HG02840 (cell line): Measurements from ENCODE around the gene AFAP1L1.

Experiments used
- ATAC-seq: cut with Tn5 transposase; IDR thresholded peaks from one replicate; pipeline ENCODE4 v1.9.1; 2021; ENCODE audit warnings: mild to moderate bottlenecking, moderate library complexity, moderate number of reproducible peaks; ENCODE audit not compliant: unreplicated experiment, low FRiP score

AFAP1L1 gene

DNA sequence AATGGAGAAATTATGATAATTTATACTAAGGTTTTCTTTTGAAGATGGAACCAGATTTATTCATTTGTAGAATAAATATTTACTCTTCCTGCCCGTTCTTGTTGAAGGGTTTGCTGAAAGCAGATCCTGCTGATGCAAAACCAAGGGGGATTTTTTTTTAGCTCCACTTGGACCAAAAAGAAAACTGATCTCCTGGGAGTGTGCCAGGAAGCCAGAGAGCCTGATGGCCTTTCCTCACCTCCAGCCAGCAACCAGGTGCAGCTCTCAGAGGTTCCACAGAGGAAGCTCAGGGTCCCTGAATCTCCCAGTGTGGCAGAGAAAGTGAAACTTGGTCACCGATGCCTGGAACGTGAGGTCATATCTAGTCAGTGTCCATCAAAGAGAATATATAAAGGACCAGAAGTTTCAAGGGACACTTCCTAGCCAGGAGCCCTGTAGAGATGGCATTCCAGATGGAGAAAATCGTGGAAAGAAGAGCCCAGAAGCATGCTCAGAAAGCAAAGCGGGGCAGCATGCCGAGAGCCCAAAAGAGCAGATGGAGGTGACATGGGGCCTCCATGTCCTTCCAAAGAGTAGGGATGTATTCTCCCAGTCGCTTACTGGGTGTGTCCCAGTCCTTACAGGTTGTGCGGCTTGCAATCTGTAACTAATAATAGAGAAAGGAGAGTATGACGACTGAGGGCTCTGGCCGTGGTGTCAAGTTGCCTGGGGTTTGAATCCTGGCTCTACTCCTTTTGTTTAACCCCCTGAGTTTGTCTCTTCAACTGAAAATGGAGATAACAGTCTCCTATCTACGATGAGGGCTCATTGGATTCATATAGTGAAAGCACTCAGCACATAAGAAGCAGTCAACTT, 12.2 kb downstream of the AFAP1L1 start:
- no peak for ATAC-seq

DNA sequence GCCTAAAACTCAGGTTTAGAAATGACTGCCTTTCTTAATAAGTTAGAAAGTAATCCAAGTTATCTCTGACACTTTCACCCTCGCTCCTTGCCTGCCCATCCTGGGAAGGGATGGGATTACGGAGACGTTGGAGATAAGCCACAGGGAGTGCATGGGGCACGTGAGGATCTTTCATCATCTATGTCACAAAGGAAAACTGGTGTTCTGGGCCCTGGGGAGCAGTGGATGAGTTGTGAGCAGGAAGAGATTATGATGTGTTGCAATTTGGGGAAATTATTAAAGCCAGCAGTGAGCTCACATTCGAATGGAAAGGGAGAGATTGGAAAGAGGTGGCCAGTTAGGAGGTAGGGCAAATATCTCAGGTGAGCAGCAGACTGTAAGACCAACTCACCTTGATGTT, 12.8 kb downstream of the AFAP1L1 start:
- ATAC-seq, result no peak

DNA sequence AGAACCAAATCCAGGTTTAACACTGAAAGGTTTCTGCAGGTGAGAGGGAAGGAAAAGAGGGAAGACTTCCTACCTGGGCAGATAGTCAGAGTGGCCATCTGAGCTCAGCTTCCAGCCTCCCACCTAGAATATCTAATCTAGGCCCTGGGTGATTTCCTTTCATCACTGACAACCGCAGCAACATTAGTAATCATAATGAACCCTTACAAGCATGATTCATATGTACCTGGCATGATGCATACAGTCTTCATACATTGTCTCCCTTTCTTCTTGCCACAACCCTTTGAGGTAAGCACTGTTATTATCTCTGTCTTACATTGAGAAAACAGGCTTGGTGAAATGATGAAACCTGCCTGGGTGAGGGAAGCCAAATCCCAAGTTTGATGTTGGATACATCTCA, 13.5 kb downstream of the AFAP1L1 start:
- no peak for ATAC-seq

DNA sequence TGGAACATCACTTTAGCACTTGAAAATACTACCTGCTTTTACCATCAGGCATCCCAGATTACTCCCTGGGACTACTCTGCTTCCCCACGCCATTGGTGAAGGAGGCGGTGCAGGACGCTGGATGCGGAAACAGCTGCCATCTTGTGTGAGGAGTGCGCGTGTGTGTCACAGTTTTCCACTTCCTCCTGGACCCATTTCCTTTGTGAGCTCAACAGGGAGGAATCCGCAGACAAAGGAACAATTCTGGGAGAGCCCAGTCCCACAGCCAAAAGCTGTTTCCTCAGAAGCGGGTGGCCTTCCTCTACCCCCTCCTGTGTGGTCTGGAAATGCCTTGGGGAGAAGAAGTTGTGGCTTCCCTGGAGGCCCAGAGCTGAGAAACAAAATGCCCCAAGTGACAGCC, 16.8 kb downstream of the AFAP1L1 start:
- ATAC-seq, result no peak

DNA sequence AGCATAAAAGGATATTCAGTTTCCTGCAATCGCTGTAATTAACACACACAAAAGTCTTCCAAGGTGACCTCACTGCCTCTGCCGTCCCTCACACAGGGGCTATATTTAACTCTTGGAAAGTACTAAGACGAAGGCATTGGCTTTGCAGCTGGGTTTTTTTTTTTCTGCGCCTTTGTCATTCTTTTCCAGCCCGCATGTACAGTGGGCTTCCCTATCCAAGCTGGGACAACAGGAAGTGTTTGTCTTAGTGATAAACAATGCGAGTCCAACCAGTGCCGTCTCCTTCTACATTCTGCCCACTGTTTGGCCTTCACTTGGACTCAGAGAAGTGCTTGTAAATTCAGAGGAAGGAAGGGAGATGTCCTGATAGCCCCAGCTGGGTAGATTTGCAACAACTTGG, 17.6 kb downstream of the AFAP1L1 start:
- no peak for ATAC-seq

DNA sequence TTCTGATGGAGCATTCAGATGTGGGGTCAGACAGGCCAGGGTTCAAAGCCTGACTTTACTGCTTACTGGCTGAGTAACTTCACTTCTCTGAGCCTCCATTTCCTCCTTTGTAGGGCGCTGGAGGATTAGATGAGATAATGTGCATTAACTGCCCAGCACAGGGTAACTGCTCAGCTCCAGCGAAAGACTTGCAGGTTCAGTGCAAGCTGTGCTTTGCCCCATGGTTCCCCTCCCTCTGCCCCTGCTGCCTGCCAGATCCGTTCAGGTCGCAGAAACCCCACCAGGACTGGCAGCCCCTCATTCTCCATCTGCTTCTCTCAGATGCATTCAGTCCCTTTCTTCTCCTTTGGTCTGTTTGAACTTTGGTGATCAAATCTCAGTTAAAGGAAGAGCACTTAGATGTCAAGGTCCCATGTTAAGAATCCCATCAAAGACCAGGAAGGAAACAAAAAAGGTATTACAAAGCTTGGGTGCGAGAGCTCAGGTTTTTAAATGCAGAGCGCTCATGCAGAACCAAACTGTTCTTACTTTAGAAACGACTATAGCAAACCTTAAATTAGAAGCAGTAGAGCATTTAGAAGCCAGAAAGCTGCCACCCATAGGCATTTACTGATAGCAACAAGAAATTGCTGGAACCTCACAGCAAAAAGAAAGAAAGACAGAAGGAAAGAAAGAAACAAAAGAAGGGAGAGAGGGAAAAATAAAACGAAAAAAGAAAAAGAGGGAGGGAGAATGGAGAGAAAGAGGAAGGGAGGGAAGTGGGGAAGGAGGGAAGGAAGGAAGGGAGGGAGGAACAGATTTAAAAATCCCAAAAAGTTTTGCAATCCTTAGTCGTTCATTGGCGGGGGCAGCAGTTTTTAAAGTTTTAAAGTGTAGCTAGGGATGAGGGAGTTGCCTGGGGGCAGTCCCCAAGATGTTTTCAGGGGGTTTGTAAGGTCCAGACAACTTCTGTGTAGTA, 23.5 kb downstream of the AFAP1L1 start:
- no peak for ATAC-seq

DNA sequence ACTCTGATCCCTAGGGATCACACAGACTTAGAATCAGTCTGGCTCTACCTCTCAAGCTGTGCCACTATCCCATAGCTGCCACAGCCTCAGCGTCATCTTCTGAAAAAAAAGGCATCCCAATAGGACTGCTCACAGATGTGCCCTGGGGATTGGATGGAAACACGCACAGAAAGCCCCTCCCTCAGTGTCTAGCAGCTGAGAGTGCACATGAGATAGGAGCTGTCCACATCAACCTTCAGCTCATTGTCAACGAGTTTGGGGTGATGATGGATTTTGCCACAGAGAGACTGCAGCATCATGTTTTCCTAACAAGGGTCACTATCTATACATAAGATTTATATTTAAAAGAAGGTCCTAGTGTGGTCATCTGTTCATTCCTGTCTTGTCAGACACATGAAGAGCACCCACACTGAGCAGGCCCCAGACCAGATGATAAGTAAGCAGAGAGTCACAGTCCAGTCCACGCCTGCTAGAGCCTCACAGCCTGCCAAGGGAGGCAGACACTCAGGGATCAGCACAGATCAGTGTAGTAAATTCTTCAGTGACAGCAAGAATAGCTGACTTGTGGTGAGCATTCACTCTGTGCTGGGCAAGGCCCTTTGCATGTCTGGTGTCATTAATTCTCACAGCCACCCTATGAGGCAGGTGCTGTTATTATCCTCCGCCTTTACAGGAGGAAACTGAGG, 25.8 kb downstream of the AFAP1L1 start:
- ATAC-seq, result no peak

DNA sequence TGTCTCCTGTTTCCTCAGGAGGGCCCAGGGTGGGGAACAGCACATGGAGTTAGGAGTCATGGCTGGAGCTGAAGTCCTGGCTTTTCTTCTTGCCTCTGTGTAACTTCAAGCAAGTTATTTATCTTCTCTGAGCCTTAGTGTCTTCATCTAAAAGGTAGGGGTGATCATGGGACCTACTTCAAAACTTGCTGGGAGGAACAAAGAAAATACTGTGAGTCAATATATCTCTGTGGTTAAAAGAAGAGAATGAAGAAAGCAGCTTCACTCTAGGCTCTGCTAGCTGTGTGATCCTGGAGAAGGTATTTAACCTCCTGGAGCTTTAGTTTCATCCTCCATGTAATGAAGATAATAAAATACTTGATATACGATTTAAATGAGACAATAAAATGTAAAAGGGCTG, 26.5 kb downstream of the AFAP1L1 start:
- ATAC-seq, result no peak

DNA sequence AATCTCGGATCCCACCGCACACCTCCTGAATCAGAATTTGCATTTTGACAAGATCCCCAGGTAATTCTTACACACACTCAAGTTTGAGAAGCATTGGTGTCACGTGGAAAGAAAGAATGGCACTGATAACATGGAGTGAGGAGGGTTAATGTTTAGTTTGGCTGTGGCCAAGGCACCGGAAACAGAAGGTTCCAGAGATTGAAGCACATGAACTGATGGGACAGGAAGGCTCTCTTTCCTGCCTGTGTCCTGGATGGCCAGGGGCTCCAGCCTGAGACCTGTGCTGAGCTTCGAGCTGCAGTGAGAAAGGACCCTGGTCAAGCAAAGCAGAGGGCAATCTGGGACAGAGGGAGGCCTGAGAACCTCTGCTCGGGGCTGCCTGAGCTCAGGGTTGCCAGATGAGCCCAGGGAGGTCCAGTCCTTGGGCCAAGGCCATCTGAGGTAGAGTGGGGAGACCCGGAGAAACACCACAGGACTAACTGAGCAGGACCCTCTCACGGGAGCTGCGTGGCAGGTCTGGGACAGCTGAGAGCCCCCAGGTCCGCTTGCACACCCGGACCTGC, 27.3 kb downstream of the AFAP1L1 start:
- ATAC-seq, result no peak

DNA sequence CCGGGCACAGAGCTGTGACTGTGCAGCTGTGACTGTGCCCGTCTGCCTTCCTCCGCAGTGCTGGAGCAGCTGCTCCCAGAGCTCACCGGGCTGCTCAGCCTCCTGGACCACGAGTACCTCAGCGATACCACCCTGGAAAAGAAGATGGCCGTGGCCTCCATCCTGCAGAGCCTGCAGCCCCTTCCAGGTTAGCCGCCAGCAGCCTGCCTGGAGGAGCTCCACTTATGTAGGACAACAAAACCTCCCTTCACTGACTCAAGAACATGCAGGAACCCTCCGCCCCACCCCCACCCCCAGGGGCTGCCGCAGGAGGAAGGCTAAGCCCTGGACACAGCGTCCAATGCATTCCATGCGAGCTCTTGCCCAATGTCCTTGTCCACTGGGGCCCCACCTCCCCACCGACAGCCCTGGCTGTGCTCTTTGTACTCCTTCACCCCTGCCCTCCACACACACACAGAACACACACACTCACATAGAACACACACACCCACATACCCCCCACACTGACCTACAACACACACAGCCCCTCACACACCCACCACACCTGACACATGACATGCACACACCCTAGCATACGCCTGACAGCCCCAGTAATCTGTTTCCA, 27.9 kb downstream of the AFAP1L1 start:
- ATAC-seq, result no peak

DNA sequence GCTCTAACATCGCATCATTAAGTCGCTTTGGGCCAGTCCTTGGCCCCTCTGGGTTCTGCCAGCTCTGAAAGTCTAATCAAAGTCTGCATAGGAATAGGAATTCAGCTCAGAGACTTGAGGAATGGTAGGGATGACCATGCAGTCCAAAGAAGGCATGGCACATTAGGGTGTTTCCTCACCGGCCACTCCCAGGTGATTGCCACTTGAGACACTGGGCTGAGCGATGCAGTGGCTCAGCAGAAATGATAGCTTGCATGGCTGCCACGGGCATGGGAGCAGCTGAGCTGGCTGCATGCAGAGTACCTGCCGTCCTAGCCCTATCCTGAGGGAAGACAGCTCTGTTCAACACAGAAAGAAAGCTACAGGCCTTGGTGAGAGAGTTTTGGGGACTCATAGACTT, 28.8 kb downstream of the AFAP1L1 start:
- ATAC-seq, result no peak

DNA sequence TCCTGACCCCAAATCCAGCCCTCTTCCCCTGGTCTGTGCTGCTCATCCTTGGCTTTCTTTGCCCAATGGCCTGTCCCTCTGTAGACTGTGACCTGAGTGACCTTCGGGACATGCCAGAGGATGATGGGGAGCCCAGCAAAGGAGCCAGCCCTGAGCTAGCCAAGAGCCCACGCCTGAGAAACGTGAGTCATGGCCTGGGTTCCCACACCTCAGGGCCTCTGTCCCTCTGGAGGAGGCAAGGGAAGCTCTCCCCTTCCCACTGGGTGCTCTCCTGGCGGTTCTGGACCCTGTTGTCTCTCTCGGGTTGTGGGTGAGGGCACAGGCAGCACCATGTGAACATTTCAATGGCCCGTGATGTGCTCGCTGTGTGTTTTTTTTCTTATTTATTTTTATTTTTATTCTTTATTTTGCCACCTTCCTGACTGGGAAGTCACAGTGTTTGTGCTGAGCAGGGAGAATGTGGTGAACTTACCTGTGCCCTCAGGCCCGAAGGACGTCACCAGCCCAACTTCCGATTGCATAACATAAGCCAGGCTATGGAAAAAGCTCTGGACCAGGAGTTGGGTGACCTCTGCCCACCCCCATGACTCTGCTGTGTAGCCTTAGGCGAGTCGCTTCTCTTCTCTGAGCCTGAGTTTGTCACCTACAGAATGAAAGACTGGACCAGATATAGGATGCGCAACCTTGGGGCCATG, 29.5 kb downstream of the AFAP1L1 start:
- ATAC-seq, result no peak

DNA sequence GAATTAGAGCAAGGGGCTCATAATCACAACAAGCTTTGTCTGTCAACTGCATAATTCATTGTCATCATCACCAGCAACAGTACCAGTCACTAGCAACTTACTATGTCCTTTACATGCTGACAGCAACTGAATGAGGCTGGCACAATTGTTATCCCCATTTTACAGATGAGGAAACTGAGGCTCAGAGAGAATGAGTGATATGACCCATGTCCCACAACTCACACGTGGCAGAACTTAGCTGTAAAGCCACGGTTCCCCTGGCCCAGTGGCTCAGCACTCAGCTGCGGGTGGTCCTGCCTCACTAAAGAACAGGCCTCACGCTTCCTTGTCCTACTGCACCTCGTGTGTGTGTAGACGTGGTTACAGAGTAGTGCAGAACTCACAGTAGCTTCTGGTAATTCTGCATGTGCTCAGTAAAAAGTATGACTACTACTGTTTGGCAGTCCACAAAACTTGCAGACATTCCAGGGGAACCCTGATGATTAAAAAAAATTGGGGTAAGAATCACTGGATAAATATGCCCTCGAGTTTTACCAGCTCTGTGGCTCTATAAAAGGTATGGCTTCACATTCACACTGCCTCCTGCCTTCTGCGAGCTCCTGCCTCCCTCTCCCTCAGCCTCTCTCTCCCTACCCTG, 30.2 kb downstream of the AFAP1L1 start:
- ATAC-seq, result no peak

DNA sequence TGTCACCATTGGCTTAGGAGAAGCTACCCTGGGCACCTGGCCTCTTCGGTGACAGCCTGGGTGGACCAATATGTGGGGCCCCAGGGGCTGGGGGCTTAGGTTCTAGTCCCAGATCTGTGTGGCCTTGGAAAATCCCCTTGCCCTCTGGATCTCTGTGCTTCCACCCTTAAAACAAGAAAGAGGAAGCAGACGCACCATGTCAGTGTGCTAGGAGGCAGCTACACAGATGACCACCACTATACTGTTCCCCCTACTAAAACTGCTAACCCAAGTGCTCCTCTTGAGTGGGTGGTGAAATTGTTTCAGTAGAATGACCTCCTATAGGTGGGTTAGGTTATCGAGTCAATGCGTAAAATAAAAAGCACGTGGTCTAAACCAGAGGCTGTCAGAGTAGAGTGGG, 31.0 kb downstream of the AFAP1L1 start:
- ATAC-seq, result no peak

DNA sequence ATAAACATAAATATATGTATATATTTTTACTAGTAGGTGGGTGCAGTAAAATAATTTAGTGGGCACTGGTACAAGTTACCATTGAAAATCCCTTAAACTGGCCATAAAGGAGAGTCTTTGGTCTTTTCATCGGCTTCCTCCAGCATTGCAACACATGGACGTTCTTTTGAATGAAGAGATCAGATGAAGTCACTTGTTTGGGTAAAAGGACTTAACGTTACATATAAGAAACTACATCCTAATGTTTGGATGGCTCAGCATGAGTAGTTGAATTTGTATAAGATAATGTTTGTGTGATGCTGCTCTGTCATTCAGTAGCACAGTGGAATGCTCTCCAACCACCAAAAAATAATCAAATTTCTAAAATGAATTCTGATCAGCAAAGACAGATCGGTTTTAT, 31.6 kb downstream of the AFAP1L1 start:
- ATAC-seq, result no peak

DNA sequence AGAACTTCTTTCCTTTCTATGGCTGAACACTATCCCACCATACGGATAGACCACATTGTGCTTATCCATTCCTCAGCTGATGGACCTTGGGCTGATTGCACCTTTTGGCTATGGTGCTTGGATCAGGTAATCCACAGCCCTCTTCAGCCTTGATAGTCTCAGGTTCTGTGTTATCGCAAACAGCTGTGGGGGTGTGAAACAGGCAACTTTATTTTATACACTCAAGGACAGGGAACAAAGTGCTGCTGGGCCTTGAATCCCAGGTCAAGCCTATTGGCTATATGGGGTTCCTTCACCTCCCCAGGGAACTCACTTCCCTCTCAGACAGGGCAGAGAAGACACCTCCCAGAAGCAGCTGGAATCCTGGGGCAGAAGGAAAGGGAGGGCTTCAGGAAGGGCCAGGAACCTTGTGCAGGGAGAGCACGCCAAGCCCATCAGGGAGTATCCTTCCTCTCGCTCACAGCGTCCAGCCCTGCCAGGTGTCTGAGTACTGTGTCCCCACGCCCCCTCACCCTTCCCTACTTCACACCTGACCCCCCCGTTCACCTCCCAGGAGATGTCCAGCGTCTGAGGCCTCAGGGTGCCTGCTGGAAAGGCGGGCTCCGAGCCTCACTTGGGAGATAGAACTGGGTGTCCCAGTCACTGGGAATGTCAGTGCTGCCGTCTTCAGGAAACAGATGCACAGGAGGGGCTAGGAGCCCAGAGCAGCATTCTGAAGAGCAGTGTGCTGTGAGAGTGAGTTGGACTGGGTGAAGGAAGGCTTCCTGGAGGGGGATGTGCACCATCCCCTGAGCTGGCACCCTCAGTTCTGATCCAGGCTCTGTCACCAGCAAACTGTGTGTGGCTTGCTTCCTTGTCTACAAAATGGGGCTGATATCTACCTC, 32.8 kb downstream of the AFAP1L1 start:
- no peak for ATAC-seq

DNA sequence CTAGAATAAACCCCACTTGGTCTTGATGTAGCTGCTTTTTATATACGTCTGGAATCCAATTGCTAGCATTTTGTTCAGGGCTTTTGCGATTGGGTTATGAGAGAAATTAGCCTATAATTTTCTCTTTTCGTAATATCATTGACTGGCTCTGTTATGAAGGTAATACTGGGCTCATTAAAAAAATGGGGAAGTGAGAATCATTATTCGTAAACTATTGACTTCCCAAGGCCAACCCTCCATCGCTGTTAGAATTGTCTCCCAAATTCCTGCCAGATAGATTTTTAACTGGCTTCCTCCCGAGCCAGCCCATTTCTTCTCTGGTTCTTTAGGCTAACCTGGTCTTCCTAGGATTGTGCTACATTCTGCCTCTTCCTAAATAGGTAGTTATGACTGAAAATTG, 37.7 kb downstream of the AFAP1L1 start:
- no peak for ATAC-seq

DNA sequence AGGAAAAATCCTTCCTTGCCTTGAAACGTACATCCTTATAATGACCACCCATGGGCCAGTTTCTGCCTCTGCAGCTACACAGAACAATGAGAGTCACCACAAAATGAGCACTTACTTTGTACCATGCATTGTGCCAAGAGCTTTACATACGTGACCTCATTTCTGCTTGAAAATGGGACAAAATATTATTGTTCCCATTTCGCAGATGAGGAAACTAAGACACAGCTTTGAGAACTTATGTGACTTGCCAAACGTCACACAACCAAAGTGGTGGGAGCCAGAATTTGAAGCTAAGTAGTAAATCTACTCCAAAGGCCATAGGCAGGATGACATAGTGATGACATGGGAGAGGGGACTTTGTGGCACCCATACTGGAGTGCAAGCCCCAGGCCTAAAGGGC, 38.8 kb downstream of the AFAP1L1 start:
- ATAC-seq, result no peak
